Left kidney (tissue), 2 donors: Measurements from ENCODE around the gene BRSK2. TPM values are rescaled to one million over a fixed set of nuclear protein-coding genes. Genes with fewer than 3 reads are reported as not detected.
A peak's percentile ranks its signal among the peaks of the same experiment; 100 is the strongest.

ENCODE experiments used
- DNase-seq: peaks from one replicate; pipeline ENCODE4 v3.0.0-alpha.2; 2013
- polyA plus RNA-seq: library from polyadenylated mRNA; unstranded; fragments of 120-200 nt; gene quantifications from one replicate; pipeline ENCODE4 v1.2.1, GENCODE V29; 2013; ENCODE audit not compliant: insufficient read length

Gene BRSK2
- polyA plus RNA-seq, 1 donor: 0.90 TPM

- DNase-seq: no peak
These were observed 48.7 kb downstream of the BRSK2 start for GRCh38 chr11:1438261-1438966.

GRCh38 chr11:1438967-1439330 lies 49.2 kb downstream of the BRSK2 start:
- no peak for DNase-seq

- DNase-seq: no peak
These were observed 49.6 kb downstream of the BRSK2 start for GRCh38 chr11:1439341-1439740.

GRCh38 chr11:1440066-1440465 lies 50.3 kb downstream of the BRSK2 start:
- DNase-seq: no peak

GRCh38 chr11:1440496-1440895 lies 50.8 kb downstream of the BRSK2 start:
- no peak for DNase-seq

GRCh38 chr11:1442163-1442562 lies 52.4 kb downstream of the BRSK2 start:
- DNase-seq: no peak

GRCh38 chr11:1442807-1443366 lies 53.2 kb downstream of the BRSK2 start:
- no peak for DNase-seq

GRCh38 chr11:1443737-1444136 lies 54.0 kb downstream of the BRSK2 start:
- DNase-seq: no peak

- no peak for DNase-seq
These were observed 54.6 kb downstream of the BRSK2 start for GRCh38 chr11:1444321-1444720.

GRCh38 chr11:1444823-1445422 lies 55.2 kb downstream of the BRSK2 start:
- DNase-seq: no peak

GRCh38 chr11:1445741-1446445 lies 56.2 kb downstream of the BRSK2 start:
- DNase-seq: no peak

GRCh38 chr11:1446623-1447022 lies 56.9 kb downstream of the BRSK2 start:
- no peak for DNase-seq

GRCh38 chr11:1447845-1448825 lies 58.4 kb downstream of the BRSK2 start:
- no peak for DNase-seq

- DNase-seq: no peak
These were observed 59.1 kb downstream of the BRSK2 start for GRCh38 chr11:1448882-1449281.

- DNase-seq: no peak
These were observed 59.9 kb downstream of the BRSK2 start for GRCh38 chr11:1449490-1450243.

- no peak for DNase-seq
These were observed 60.7 kb downstream of the BRSK2 start for GRCh38 chr11:1450344-1450875.

- peak; percentile 24 for DNase-seq
These were observed 61.4 kb downstream of the BRSK2 start for GRCh38 chr11:1450949-1451710.

GRCh38 chr11:1451781-1452470 lies 62.2 kb downstream of the BRSK2 start:
- no peak for DNase-seq

- DNase-seq: no peak
These were observed 63.0 kb downstream of the BRSK2 start for GRCh38 chr11:1452744-1453143.
